NCI-H2107 treated with DMSO at 0.1 percent for 48 hours (cell line): Measurements from ENCODE around the gene ARNT2.
"Not testable (repeated sequence)": the region's sequence is repeated elsewhere in the genome, so short reads cannot be mapped to it uniquely, and the experiment has no call there.

Experiments
- DNase-seq: peaks from one replicate; lab custom pipeline; 2025; ENCODE audit not compliant: unreplicated experiment; lab: John Stamatoyannopoulos, UW

The ARNT2 gene

GRCh38 chr15:80640531-80641121 is 236.4 kb downstream of the ARNT2 start:
- DNase-seq = no peak

- no peak for DNase-seq
Observed at GRCh38 chr15:80641384-80641783, 237.2 kb downstream of the ARNT2 start.

- no peak for DNase-seq
Observed at GRCh38 chr15:80643431-80643951, 239.3 kb downstream of the ARNT2 start.

DNA sequence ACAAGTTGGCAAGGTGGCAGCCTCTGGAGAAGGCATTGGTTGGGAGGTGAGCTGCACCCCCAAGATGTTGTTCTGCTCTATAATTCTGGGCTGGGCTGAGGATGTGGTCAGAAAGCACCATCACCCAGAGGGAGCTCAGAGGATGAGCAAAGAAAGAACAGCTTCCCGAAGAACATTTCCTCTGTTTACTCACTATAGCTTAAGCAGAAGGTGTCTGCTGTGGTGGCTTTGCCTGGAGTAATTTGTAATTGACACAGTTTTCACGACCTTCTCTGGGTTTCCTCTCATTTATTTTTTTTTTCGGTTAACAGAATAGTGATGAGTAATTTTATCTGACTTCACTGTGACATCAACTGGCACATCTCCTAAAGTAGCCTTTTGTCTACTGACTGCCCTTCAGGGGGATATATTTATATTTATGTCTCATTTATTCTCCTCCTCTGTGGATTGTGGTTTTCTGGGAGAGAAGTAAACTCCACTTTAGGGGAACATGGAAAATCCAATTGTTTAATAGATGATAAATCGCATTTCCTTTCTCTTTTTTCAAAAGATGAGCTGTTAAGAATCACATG is 241.4 kb downstream of the ARNT2 start:
- DNase-seq = no peak

DNA sequence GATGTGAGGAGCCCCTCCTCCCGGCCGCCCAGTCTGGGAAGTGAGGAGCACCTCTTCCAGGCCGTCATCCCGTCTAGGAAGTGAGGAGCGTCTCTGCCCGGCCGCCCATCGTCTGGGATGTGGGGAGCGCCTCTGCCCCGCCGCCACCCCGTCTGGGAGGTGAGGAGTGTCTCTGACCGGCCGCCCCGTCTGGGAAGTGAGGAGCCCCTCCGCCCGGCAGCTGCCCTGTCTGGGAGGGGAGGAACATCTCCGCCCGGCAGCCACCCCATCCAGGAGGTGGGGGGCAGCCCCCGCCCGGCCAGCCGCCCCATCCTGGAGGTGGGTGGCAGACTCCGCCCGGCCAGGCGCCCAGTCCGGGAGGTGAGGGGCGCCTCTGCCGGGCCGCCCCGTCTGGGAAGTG is 243.2 kb downstream of the ARNT2 start:
- not testable (repeated sequence) for DNase-seq
